HG03103 (cell line): ENCODE measurements around the gene GPX7.
A peak's percentile ranks its signal among the peaks of the same experiment; 100 is the strongest.

Experiments used
- ATAC-seq: cut with Tn5 transposase; IDR thresholded peaks from one replicate; pipeline ENCODE4 v1.9.1; 2021; ENCODE audit warnings: low read depth; ENCODE audit not compliant: unreplicated experiment

Gene GPX7

GRCh38 chr1:52627028-52627427, 24.9 kb downstream of the GPX7 start:
- ATAC-seq: no peak

GRCh38 chr1:52628614-52629324, 26.6 kb downstream of the GPX7 start:
- no peak for ATAC-seq

GRCh38 chr1:52629325-52629643, 27.1 kb downstream of the GPX7 start:
- ATAC-seq: no peak

- ATAC-seq: no peak
These were observed 27.5 kb downstream of the GPX7 start for GRCh38 chr1:52629667-52630066.

GRCh38 chr1:52631759-52632331, 29.7 kb downstream of the GPX7 start:
- ATAC-seq: no peak

GRCh38 chr1:52632732-52633290, 30.6 kb downstream of the GPX7 start, which contains the start of gene SHISAL2A:
SHISAL2A (plus strand) TSS chr1:52633168; CDS start chr1:52633494, 326 bp downstream.
- no peak for ATAC-seq

- no peak for ATAC-seq
These were observed 31.2 kb downstream of the GPX7 start for GRCh38 chr1:52633291-52633754.

- ATAC-seq: no peak
These were observed 31.9 kb downstream of the GPX7 start for GRCh38 chr1:52634111-52634510.

- ATAC-seq: no peak
These were observed 33.3 kb downstream of the GPX7 start for GRCh38 chr1:52635321-52636089.

GRCh38 chr1:52636721-52637695, 34.8 kb downstream of the GPX7 start:
- peak; percentile 68 for ATAC-seq

GRCh38 chr1:52637946-52638345, 35.8 kb downstream of the GPX7 start:
- no peak for ATAC-seq

- ATAC-seq: no peak
These were observed 38.5 kb downstream of the GPX7 start for GRCh38 chr1:52640697-52641096.

GRCh38 chr1:52641307-52641706, 39.1 kb downstream of the GPX7 start:
- no peak for ATAC-seq

- ATAC-seq: no peak
These were observed 43.1 kb downstream of the GPX7 start for GRCh38 chr1:52645261-52645660.

GRCh38 chr1:52651904-52652303, 49.7 kb downstream of the GPX7 start:
- no peak for ATAC-seq

- ATAC-seq: no peak
These were observed 51.2 kb downstream of the GPX7 start for GRCh38 chr1:52653207-52653849.

GRCh38 chr1:52654063-52654462, 51.9 kb downstream of the GPX7 start:
- no peak for ATAC-seq

- ATAC-seq: no peak
These were observed 55.5 kb downstream of the GPX7 start for GRCh38 chr1:52657702-52658101.
